ENCODE measurements around the gene UBAP2L.

UBAP2L gene

GRCh38 chr1:154239491-154239890, 18.7 kb downstream of the UBAP2L start:
- no peak for TF ChIP-seq EZH2 (IDR thresholded peaks at IDR 0.05; ENCODE audit: borderline replicate concordance, low read depth, low read length, severe bottlenecking)
- TF ChIP-seq CTCF (IDR thresholded peaks at IDR 0.05; ENCODE audit: borderline replicate concordance, extremely low read depth, low read length, poor library complexity, severe bottlenecking): no peak
- peaks cover 62% of the 10 kb centered on the region for H3K79me2 ChIP-seq (ENCODE audit: insufficient read depth, low read length)
- no peak overlapping the region for H3K4me3 ChIP-seq (ENCODE audit: low read depth in 1 of 2, low read length in 2 of 2)
- no peaks in the 10 kb centered on the region for H3K9me3 ChIP-seq (ENCODE audit: insufficient read depth, low read length, severe bottlenecking)
- no peaks in the 10 kb centered on the region for H3K4me1 ChIP-seq (ENCODE audit: insufficient read depth, low read length)
- peaks cover 97% of the 10 kb centered on the region for H3K36me3 ChIP-seq (ENCODE audit: insufficient read depth, low read length)
- no peak overlapping the region for H2AFZ ChIP-seq (ENCODE audit: low read depth, low read length)
- no peak overlapping the region for H3K27ac ChIP-seq (ENCODE audit: low read length)
- H3K9ac ChIP-seq (ENCODE audit: low read depth, low read length): no peak overlapping the region
- H3K27me3 ChIP-seq (ENCODE audit: insufficient read depth, low read length, poor library complexity): no peaks in the 10 kb centered on the region
- DNase-seq (no peak), ATAC-seq (ENCODE audit: insufficient read depth, low read depth) (no peak)
- no peak overlapping the region for H3K4me2 ChIP-seq (ENCODE audit: insufficient read depth, low read length)
- H4K20me1 ChIP-seq (ENCODE audit: insufficient read depth, low read length): peaks cover 35% of the 10 kb centered on the region; the same call in 1 of the 2 replicates

GRCh38 chr1:154240294-154240833, 19.6 kb downstream of the UBAP2L start:
- TF ChIP-seq EZH2 (IDR thresholded peaks at IDR 0.05; ENCODE audit: borderline replicate concordance, low read depth, low read length, severe bottlenecking): no peak
- no peak for TF ChIP-seq CTCF (IDR thresholded peaks at IDR 0.05; ENCODE audit: borderline replicate concordance, extremely low read depth, low read length, poor library complexity, severe bottlenecking)
- no peaks in the 10 kb centered on the region for H3K27me3 ChIP-seq (ENCODE audit: insufficient read depth, low read length, poor library complexity)
- no peak for DNase-seq
- no peak overlapping the region for H2AFZ ChIP-seq (ENCODE audit: low read depth, low read length)
- no peak overlapping the region for H3K4me2 ChIP-seq (ENCODE audit: insufficient read depth, low read length)
- H3K4me1 ChIP-seq (ENCODE audit: insufficient read depth, low read length): no peaks in the 10 kb centered on the region
- H3K4me3 ChIP-seq (ENCODE audit: low read depth in 1 of 2, low read length in 2 of 2): no peak overlapping the region
- H3K9me3 ChIP-seq (ENCODE audit: insufficient read depth, low read length, severe bottlenecking): no peaks in the 10 kb centered on the region
- peaks cover 57% of the 10 kb centered on the region for H3K79me2 ChIP-seq (ENCODE audit: insufficient read depth, low read length)
- no peak overlapping the region for H3K27ac ChIP-seq (ENCODE audit: low read length)
- no peak overlapping the region for H3K9ac ChIP-seq (ENCODE audit: low read depth, low read length)
- peaks cover 97% of the 10 kb centered on the region for H3K36me3 ChIP-seq (ENCODE audit: insufficient read depth, low read length)
- H4K20me1 ChIP-seq (ENCODE audit: insufficient read depth, low read length): peaks cover 31% of the 10 kb centered on the region; the same call in 1 of the 2 replicates
- no peak for ATAC-seq (ENCODE audit: insufficient read depth, low read depth)

- no peak overlapping the region for H3K27ac ChIP-seq (ENCODE audit: low read length)
- no peak overlapping the region for H3K4me2 ChIP-seq (ENCODE audit: insufficient read depth, low read length)
- H3K9ac ChIP-seq (ENCODE audit: low read depth, low read length): no peak overlapping the region
- H3K36me3 ChIP-seq (ENCODE audit: insufficient read depth, low read length): peaks cover 97% of the 10 kb centered on the region
- H3K79me2 ChIP-seq (ENCODE audit: insufficient read depth, low read length): peaks cover 50% of the 10 kb centered on the region
- ATAC-seq (ENCODE audit: insufficient read depth, low read depth) (no peak), DNase-seq (no peak)
- no peak for TF ChIP-seq EZH2 (IDR thresholded peaks at IDR 0.05; ENCODE audit: borderline replicate concordance, low read depth, low read length, severe bottlenecking)
- no peak for TF ChIP-seq CTCF (IDR thresholded peaks at IDR 0.05; ENCODE audit: borderline replicate concordance, extremely low read depth, low read length, poor library complexity, severe bottlenecking)
- H4K20me1 ChIP-seq (ENCODE audit: insufficient read depth, low read length): peaks cover 30% of the 10 kb centered on the region; the same call in 1 of the 2 replicates
- no peaks in the 10 kb centered on the region for H3K9me3 ChIP-seq (ENCODE audit: insufficient read depth, low read length, severe bottlenecking)
- H2AFZ ChIP-seq (ENCODE audit: low read depth, low read length): no peak overlapping the region
- H3K27me3 ChIP-seq (ENCODE audit: insufficient read depth, low read length, poor library complexity): no peaks in the 10 kb centered on the region
- no peaks in the 10 kb centered on the region for H3K4me1 ChIP-seq (ENCODE audit: insufficient read depth, low read length)
- no peak overlapping the region for H3K4me3 ChIP-seq (ENCODE audit: low read depth in 1 of 2, low read length in 2 of 2)
Observed at GRCh38 chr1:154241703-154242351, 21.1 kb downstream of the UBAP2L start.
